Measurements from ENCODE around the gene LRMDA. TPM values are rescaled to one million over a fixed set of nuclear protein-coding genes. Genes with fewer than 3 reads are reported as not detected.

Gene LRMDA
- total RNA-seq, 2 donors from 2014 or later, result 12.2 to 25.4 TPM

GRCh38 chr10:75733135-75733890 is 301.9 kb downstream of the LRMDA start:
- Histone ChIP-seq H3K27ac (peak overlapping the region in 3 of 4 donors; percentile 15 to 32 (median 24)), H3K4me1 (peaks cover 33% of the 10 kb centered on the region), H3K9me3 (no peaks in the 10 kb centered on the region), H3K36me3 (replicated peaks in 1 of 2; ENCODE audit: insufficient read depth in 1 of 2, low read depth in 2 of 2) (no peaks in the 10 kb centered on the region), H3K4me3 (no peak overlapping the region), H3K27me3 (no peaks in the 10 kb centered on the region)
- intact Hi-C loops (cut with DNase I), result no loop called here
- TF ChIP-seq POLR2A (IDR thresholded peaks at IDR 0.05), result no peak
- no peak for TF ChIP-seq CTCF (IDR thresholded peaks at IDR 0.05)
- ATAC-seq, result peak; percentile 86
- DNase-seq, result peak in 3 of 4 donors; percentile 27 to 54 (median 49)
- WGBS, 2 donors, result 14 to 23% methylated on average over 2 of the region's 2 CpGs

- Histone ChIP-seq H3K27me3 (no peaks in the 10 kb centered on the region), H3K9me3 (no peaks in the 10 kb centered on the region), H3K27ac (no peak overlapping the region), H3K4me1 (peaks cover 24% of the 10 kb centered on the region), H3K4me3 (no peak overlapping the region), H3K36me3 (replicated peaks in 1 of 2; ENCODE audit: insufficient read depth in 1 of 2, low read depth in 2 of 2) (no peaks in the 10 kb centered on the region)
- no peak for TF ChIP-seq POLR2A (IDR thresholded peaks at IDR 0.05)
- 92 to 94% methylated on average over 5 of the region's 5 CpGs for WGBS, 2 donors
- intact Hi-C loops (cut with DNase I), result no loop called here
- no peak for ATAC-seq
- DNase-seq, result no peak
Observed at GRCh38 chr10:75736151-75736640, 304.8 kb downstream of the LRMDA start.

GRCh38 chr10:75736889-75737579 is 305.6 kb downstream of the LRMDA start:
- Histone ChIP-seq H3K27ac (no peak overlapping the region), H3K36me3 (replicated peaks in 1 of 2; ENCODE audit: insufficient read depth in 1 of 2, low read depth in 2 of 2) (no peaks in the 10 kb centered on the region), H3K9me3 (no peaks in the 10 kb centered on the region), H3K4me1 (peaks cover 18% of the 10 kb centered on the region), H3K27me3 (no peaks in the 10 kb centered on the region), H3K4me3 (no peak overlapping the region)
- 93 to 96% methylated on average over 15 of the region's 15 CpGs for WGBS, 2 donors
- no peak for DNase-seq
- intact Hi-C loops (cut with DNase I), result no loop called here
- TF ChIP-seq POLR2A (IDR thresholded peaks at IDR 0.05), result no peak
- no peak for TF ChIP-seq CTCF (IDR thresholded peaks at IDR 0.05)
- ATAC-seq, result no peak

GRCh38 chr10:75737580-75737949 is 306.1 kb downstream of the LRMDA start:
- intact Hi-C loops (cut with DNase I), result no loop called here
- DNase-seq, result no peak
- no peak for TF ChIP-seq CTCF (IDR thresholded peaks at IDR 0.05)
- TF ChIP-seq POLR2A (IDR thresholded peaks at IDR 0.05), result no peak
- H3K4me1 ChIP-seq, result peaks cover 16% of the 10 kb centered on the region
- H3K27ac ChIP-seq, result no peak overlapping the region
- no peaks in the 10 kb centered on the region for H3K27me3 ChIP-seq
- no peaks in the 10 kb centered on the region for H3K9me3 ChIP-seq
- H3K36me3 ChIP-seq (replicated peaks in 1 of 2; ENCODE audit: insufficient read depth in 1 of 2, low read depth in 2 of 2), result no peaks in the 10 kb centered on the region
- no peak for ATAC-seq
- H3K4me3 ChIP-seq, result no peak overlapping the region
- WGBS, 2 donors, result 76 to 96% methylated on average over 3 of the region's 3 CpGs

- no peaks in the 10 kb centered on the region for H3K27me3 ChIP-seq
- H3K4me1 ChIP-seq, result peaks cover 12% of the 10 kb centered on the region
- intact Hi-C loops (cut with DNase I), result no loop called here
- H3K27ac ChIP-seq, result no peak overlapping the region
- H3K36me3 ChIP-seq (replicated peaks in 1 of 2; ENCODE audit: insufficient read depth in 1 of 2, low read depth in 2 of 2), result no peaks in the 10 kb centered on the region
- TF ChIP-seq POLR2A (IDR thresholded peaks at IDR 0.05) (no peak), CTCF (IDR thresholded peaks at IDR 0.05) (no peak)
- 95 to 96% methylated on average over 9 of the region's 9 CpGs for WGBS, 2 donors
- DNase-seq (no peak), ATAC-seq (no peak)
- no peaks in the 10 kb centered on the region for H3K9me3 ChIP-seq
- H3K4me3 ChIP-seq, result no peak overlapping the region
Observed at GRCh38 chr10:75738924-75739323, 307.5 kb downstream of the LRMDA start.

Data from body of pancreas (tissue), 4 donors.